Caco-2 (cell line): ENCODE measurements around the gene CDK18. TPM values are rescaled to one million over a fixed set of nuclear protein-coding genes. Genes with fewer than 3 reads are reported as not detected.

Experiments used
- BruUV-seq: library from RNA; stranded (reverse); fragments of 400-500 nt; replicated peaks from 2 replicates; lab custom pipeline; 2021; lab: Mats Ljungman, UMichigan
- CTCF ChIA-PET: fragments of 300-600 bp; sonication (Branson Sonifier 250); formaldehyde crosslinking; loops from one replicate; lab custom pipeline; 2022; ENCODE audit warnings: antibody characterized with exemption; lab: Charles Lee
- POLR2A ChIA-PET: fragments of 300-600 bp; sonication (Branson Sonifier 250); formaldehyde crosslinking; loops from one replicate; lab custom pipeline; 2022; ENCODE audit warnings: antibody characterized with exemption; lab: Charles Lee
- DNase-seq, 2 experiments: peaks; one replicate each; pipeline versions ENCODE4 v3.0.0 to v3.0.0-alpha.2; 2020 to 2022
- H3K27me3 ChIP-seq: replicated peaks from 2 replicates; pipeline ENCODE4 v1.6.0; 2011; ENCODE audit warnings: low read length; ENCODE audit not compliant: control insufficient read depth, insufficient read depth
- H3K36me3 ChIP-seq: 2 replicates; pipeline ENCODE4 v1.5.1; 2011; ENCODE audit warnings: low read length; ENCODE audit not compliant: control insufficient read depth, insufficient read depth
- H3K4me1 ChIP-seq: fragments of 250-450 bp; sonication (Bioruptor Pico); 2 replicates; pipeline ENCODE4 v1.5.1; 2020; ENCODE audit warnings: mild to moderate bottlenecking
- H3K4me3 ChIP-seq: 2 replicates; pipeline ENCODE4 v1.5.1; 2011; ENCODE audit warnings: low read depth, mild to moderate bottlenecking, control low read depth, low read length
- H3K9me3 ChIP-seq: fragments of 250-450 bp; sonication (Bioruptor Pico); 2 replicates; pipeline ENCODE4 v1.5.1; 2020; ENCODE audit warnings: mild to moderate bottlenecking, moderate library complexity
- H3K27ac Mint-ChIP-seq: one replicate; pipeline ENCODE4 v1.8.0; 2022; ENCODE audit warnings: mixed read lengths; ENCODE audit not compliant: unreplicated experiment
- H3K27me3 Mint-ChIP-seq: one replicate; pipeline ENCODE4 v1.8.0; 2022; ENCODE audit warnings: mixed read lengths; ENCODE audit not compliant: insufficient read depth, unreplicated experiment
- H3K36me3 Mint-ChIP-seq: one replicate; pipeline ENCODE4 v1.8.0; 2022; ENCODE audit warnings: mild to moderate bottlenecking, mixed read lengths; ENCODE audit not compliant: insufficient read depth, unreplicated experiment
- H3K4me1 Mint-ChIP-seq: one replicate; pipeline ENCODE4 v1.8.0; 2022; ENCODE audit warnings: low read depth, mixed read lengths; ENCODE audit not compliant: unreplicated experiment
- H3K4me3 Mint-ChIP-seq: one replicate; pipeline ENCODE4 v1.8.0; 2022; ENCODE audit warnings: mild to moderate bottlenecking, moderate library complexity, mixed read lengths; ENCODE audit not compliant: unreplicated experiment
- H3K9me3 Mint-ChIP-seq: one replicate; pipeline ENCODE4 v1.8.0; 2022; ENCODE audit warnings: mixed read lengths; ENCODE audit not compliant: unreplicated experiment
- intact Hi-C: fragments of 100-400 bp; cut with micrococcal nuclease; formaldehyde crosslinking; loops from one replicate; pipeline ENCODE4 v1.10.0; 2022; ENCODE audit not compliant: unreplicated experiment
- total RNA-seq: library from RNA; stranded (reverse); gene quantifications from 2 replicates; pipeline ENCODE4 v1.2.3, GENCODE V29; 2022
- TF ChIP-seq, protein P1 (sequence below), 2 experiments: fragments of 200-600 bp in 1 of 2; IDR thresholded peaks; 1 replicate in 1 of 2; 2 replicates in 1 of 2; pipeline versions ENCODE4 v1.5.1 to v1.8.0; 2011 to 2022; ENCODE audit warnings: antibody characterized with exemption in 1 of 2, control low read depth in 1 of 2, inconsistent platforms in 1 of 2, low read depth in 1 of 2, low read length in 1 of 2, mild to moderate bottlenecking in 1 of 2, moderate library complexity in 1 of 2; ENCODE audit not compliant: insufficient read depth in 1 of 2, severe bottlenecking in 1 of 2, unreplicated experiment in 1 of 2

The CDK18 gene
- total RNA-seq, 1 experiment from 2014 or later: 17.0 TPM

DNA sequence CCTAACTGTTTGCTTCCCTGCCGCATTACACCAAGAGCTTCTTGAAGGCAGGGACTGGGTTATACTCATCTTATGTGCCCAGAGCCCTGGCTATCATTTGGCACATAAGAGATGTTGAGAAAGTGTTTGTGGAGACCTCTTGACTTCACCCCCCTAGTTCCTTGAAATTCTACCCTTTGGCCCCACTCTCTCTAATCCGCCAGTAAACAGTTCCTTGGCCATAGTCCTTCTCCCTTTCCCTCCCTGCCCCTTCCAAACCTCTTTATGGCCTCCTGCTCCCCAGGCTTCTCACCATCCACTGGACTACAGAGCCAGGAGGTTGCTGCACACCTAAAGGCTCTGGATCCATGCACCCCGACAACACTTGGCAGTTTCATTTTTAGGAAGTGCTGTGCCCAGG, 1.5 kb upstream of the CDK18 start:
- Mint-ChIP-seq H3K27me3 (no peaks in the 10 kb centered on the region), H3K9me3 (no peaks in the 10 kb centered on the region), H3K36me3 (peaks cover 5% of the 10 kb centered on the region), H3K4me1 (peaks cover 16% of the 10 kb centered on the region), H3K4me3 (peak overlapping the region; percentile 17), H3K27ac (peak overlapping the region; percentile 23)
- peak; percentile 32 to 52 for DNase-seq
- Histone ChIP-seq H3K4me1 (peaks cover 30% of the 10 kb centered on the region), H3K27me3 (no peaks in the 10 kb centered on the region), H3K36me3 (no peaks in the 10 kb centered on the region), H3K9me3 (no peaks in the 10 kb centered on the region), H3K4me3 (no peak overlapping the region)
- TF ChIP-seq, protein P1, sequence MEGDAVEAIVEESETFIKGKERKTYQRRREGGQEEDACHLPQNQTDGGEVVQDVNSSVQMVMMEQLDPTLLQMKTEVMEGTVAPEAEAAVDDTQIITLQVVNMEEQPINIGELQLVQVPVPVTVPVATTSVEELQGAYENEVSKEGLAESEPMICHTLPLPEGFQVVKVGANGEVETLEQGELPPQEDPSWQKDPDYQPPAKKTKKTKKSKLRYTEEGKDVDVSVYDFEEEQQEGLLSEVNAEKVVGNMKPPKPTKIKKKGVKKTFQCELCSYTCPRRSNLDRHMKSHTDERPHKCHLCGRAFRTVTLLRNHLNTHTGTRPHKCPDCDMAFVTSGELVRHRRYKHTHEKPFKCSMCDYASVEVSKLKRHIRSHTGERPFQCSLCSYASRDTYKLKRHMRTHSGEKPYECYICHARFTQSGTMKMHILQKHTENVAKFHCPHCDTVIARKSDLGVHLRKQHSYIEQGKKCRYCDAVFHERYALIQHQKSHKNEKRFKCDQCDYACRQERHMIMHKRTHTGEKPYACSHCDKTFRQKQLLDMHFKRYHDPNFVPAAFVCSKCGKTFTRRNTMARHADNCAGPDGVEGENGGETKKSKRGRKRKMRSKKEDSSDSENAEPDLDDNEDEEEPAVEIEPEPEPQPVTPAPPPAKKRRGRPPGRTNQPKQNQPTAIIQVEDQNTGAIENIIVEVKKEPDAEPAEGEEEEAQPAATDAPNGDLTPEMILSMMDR (IDR thresholded peaks at IDR 0.05; ENCODE audit: insufficient read depth in 1 of 2, low read depth in 1 of 2, low read length in 1 of 2, severe bottlenecking in 1 of 2, unreplicated experiment in 1 of 2): no peak
- intact Hi-C loops: no loop called here
- no TSS peak for BruUV-seq
- POLR2A ChIA-PET: interaction anchor here (0.7 to 1.0 kb wide), 2 partner anchors 9 to 11 kb away, joined by 3 read pairs; no protein-coding TSS in a partner anchor
- CTCF ChIA-PET: interaction anchor here (1.2 to 2.3 kb wide), 3 partner anchors 17 to 149 kb away, joined by 4 to 16 read pairs (median 8); no protein-coding TSS in a partner anchor

DNA sequence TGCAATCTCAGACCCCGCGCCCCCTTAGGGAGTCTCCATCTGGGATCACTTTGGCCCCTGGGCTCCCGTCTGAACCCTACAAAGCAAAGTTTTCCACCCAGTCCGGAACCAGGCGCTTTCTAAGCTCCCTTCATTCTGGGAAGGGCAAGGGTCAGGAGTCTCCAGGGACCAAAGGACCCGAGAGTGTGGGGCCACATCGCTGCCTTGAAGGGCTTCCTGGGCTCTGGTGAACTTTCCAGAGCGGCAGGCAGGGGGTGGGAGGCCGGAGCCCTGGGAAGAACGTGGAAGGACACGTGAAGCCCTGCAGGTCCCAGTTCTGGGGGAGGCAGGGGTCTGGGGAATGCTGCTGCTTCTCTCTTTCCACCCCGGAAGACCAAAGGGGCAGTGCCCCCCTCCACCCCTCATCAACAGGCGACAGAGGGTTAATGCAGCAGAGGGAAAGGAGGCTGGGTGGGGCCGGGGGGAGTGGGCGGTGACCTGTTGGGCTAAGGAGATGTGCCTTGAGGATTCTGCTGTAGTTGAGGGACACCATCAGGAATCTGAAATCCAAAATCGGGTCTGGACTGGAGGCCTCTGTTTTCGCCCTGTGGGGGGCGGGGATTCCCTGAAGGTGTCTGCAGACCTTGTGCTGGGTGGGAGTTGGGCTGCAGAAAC, 734 bp downstream of the CDK18 start:
- CTCF ChIA-PET: interaction anchor here (0.6 to 1.1 kb wide), 7 partner anchors 8 to 151 kb away, joined by 3 to 7 read pairs (median 4); no protein-coding TSS in a partner anchor
- intact Hi-C loops: loop anchor here (2.0 kb wide), 1 partner anchor 16 kb away; no protein-coding TSS in a partner anchor
- Histone ChIP-seq H3K27me3 (no peaks in the 10 kb centered on the region), H3K36me3 (no peaks in the 10 kb centered on the region), H3K9me3 (no peaks in the 10 kb centered on the region), H3K4me3 (peak overlapping the region; percentile 55), H3K4me1 (peaks cover 30% of the 10 kb centered on the region)
- TF ChIP-seq, protein P1 (IDR thresholded peaks at IDR 0.05; ENCODE audit: insufficient read depth in 1 of 2, low read depth in 1 of 2, low read length in 1 of 2, severe bottlenecking in 1 of 2, unreplicated experiment in 1 of 2): peak in 1 of 2 experiments; percentile 9
- H3K36me3 Mint-ChIP-seq: peaks cover 5% of the 10 kb centered on the region
- no peaks in the 10 kb centered on the region for H3K27me3 Mint-ChIP-seq
- POLR2A ChIA-PET: no interaction called here
- peaks cover 16% of the 10 kb centered on the region for H3K4me1 Mint-ChIP-seq
- peak overlapping the region; percentile 95 for H3K4me3 Mint-ChIP-seq
- no TSS peak for BruUV-seq
- peak overlapping the region; percentile 82 for H3K27ac Mint-ChIP-seq
- DNase-seq: peak; percentile 57 to 61
- no peaks in the 10 kb centered on the region for H3K9me3 Mint-ChIP-seq

DNA sequence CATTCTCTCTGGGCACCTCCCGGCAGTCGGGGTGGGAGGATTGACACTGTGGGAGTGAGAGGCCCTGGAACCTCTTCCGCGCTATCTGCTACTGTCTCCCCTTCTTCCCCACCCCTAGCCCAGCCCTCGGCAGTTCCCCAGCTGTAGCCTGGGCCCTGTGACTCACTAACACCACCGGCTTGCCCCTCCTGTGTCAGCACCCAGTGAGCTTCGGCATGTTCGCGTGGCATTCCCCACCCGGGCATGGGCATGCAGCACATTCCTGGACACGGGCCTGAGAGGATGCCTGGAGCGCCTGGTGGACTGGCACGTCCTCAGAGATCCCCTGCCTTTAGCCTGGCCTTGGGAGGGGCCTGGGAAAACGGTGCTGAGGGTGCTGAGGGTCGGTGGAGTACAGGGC, 1.3 kb downstream of the CDK18 start:
- CTCF ChIA-PET: no interaction called here

More for the DNA sequence above, 1.3 kb downstream of the CDK18 start:
- Histone ChIP-seq H3K9me3 (no peaks in the 10 kb centered on the region), H3K4me1 (peaks cover 30% of the 10 kb centered on the region), H3K4me3 (peak overlapping the region; percentile 55), H3K36me3 (no peaks in the 10 kb centered on the region), H3K27me3 (no peaks in the 10 kb centered on the region)
- POLR2A ChIA-PET: no interaction called here
- intact Hi-C loops: loop anchor here (2.0 kb wide), 1 partner anchor 17 kb away; no protein-coding TSS in a partner anchor
- H3K36me3 Mint-ChIP-seq: peaks cover 5% of the 10 kb centered on the region
- H3K4me3 Mint-ChIP-seq: peak overlapping the region; percentile 95
- peaks cover 16% of the 10 kb centered on the region for H3K4me1 Mint-ChIP-seq
- no peaks in the 10 kb centered on the region for H3K27me3 Mint-ChIP-seq
- BruUV-seq: no TSS peak
- peak overlapping the region; percentile 82 for H3K27ac Mint-ChIP-seq
- no peak for DNase-seq
- H3K9me3 Mint-ChIP-seq: no peaks in the 10 kb centered on the region
- TF ChIP-seq, protein P1 (IDR thresholded peaks at IDR 0.05; ENCODE audit: insufficient read depth in 1 of 2, low read depth in 1 of 2, low read length in 1 of 2, severe bottlenecking in 1 of 2, unreplicated experiment in 1 of 2): no peak
